HG03457 (cell line): Measurements from ENCODE around the gene SRSF12.
"Not testable (repeated sequence)": the region's sequence is repeated elsewhere in the genome, so short reads cannot be mapped to it uniquely, and the experiment has no call there.

Source experiments
- ATAC-seq: cut with Tn5 transposase; IDR thresholded peaks from one replicate; pipeline ENCODE4 v1.9.1; 2021; ENCODE audit warnings: moderate number of reproducible peaks; ENCODE audit not compliant: unreplicated experiment

SRSF12 gene

DNA sequence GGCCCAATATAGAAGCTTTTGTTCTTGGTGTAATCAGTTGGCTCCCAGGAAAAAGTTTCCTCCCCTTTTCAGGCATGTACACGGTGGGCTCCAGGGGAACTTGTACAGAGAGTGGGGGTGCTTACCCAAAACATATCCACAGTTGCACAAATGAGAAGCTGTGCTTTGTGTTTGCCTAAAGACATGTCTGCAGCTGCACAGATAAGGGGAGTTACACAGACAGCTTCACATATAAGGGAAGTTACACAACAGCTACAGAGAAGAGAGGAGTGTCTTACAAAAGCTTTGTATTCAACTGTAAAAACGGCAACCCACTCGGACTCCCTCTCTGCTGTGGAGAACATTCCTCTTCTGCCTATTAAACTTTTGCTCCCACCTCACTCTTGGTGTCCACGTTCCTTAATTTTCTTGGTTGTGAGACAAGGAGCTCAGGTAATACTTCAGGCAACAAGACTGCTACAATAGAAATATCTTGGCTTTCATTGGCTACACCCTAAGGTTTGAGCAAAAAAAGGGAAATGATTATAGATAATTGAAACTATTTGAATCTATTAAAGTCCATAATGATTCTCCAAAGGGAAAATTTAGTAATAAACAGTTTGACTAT lies 44.8 kb downstream of the SRSF12 start:
- ATAC-seq = no peak

DNA sequence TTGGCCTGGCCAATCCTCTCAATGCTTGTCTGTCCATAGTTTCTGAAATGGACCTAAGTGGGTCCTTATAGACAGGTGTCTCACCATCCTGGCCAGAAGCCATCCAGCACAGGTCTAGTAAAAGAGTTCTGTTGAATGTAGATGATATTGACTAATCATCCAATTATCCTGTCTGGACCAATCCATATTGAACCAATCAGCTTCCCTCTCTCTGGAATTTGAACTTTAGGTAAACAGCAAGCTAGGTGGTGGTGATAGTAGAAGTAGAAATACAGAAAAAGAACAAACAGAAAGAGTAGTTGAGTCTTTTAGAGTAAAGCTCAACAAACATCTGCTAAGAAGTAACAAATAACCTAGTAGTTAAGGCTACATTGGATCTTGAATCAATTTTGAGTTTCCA lies 46.8 kb downstream of the SRSF12 start:
- no peak for ATAC-seq

- no peak for ATAC-seq
Observed at GRCh38 chr6:89069536-89070163, 48.2 kb downstream of the SRSF12 start.

DNA sequence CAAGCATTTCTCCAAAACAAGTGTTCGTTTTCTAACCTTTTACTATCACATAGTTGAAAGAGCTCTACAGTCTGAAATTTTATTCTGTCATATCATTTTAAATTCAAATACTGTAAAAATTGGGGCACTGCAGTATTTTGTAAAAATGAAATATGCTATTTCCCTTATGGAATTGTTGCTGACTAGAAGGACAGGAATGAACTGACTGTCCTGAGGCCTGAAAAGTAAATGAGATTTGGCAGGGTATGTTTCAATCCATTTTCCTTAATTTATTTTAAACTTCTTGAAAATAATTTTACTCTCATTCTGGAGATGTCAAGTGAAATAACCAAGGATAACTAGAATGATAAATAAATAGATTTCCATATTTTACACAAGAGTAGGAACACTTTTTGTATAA lies 49.2 kb downstream of the SRSF12 start:
- ATAC-seq = no peak

- ATAC-seq = no peak
Observed at GRCh38 chr6:89067796-89068195, 50.1 kb downstream of the SRSF12 start.

- no peak for ATAC-seq
Observed at GRCh38 chr6:89066940-89067646, 50.8 kb downstream of the SRSF12 start.

DNA sequence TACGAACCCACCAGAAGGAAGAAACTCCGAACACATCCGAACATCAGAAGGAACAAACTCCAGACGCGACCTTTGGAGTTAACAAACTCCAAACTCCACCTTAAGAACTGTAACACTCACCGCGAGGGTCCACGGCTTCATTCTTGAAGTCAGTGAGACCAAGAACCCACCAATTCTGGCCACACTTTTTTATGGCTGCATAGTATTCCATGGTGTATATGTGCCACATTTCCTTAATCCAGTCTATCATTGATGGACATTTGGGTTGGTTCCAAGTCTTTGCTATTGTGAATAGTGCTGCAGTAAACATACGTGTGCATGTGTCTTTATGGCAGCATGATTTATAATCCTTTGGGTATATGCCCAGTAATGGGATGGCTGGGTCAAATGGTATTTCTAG lies 51.8 kb downstream of the SRSF12 start:
- ATAC-seq = not testable (repeated sequence)

DNA sequence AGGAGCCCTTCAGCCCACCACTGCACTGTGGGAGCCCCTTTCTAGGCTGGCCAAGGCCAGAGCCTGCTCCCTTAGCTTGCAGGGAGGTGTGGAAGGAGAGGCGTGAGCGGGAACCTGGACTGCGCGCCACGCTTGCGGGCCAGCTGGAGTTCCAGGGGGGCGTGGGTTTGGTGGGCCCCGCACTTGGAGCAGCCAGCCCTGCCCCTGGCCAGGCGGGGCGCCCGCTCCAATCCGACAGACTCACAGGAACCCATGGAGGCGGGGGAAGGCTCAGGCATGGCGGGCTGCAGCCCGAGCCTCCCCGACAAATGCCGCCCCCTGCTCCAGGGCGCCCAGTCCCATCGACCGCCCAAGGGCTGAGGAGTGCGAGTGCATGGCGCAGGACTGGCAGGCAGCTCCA lies 52.9 kb downstream of the SRSF12 start:
- ATAC-seq = not testable (repeated sequence)

- no peak for ATAC-seq
Observed at GRCh38 chr6:89063881-89064280, 54.0 kb downstream of the SRSF12 start.

DNA sequence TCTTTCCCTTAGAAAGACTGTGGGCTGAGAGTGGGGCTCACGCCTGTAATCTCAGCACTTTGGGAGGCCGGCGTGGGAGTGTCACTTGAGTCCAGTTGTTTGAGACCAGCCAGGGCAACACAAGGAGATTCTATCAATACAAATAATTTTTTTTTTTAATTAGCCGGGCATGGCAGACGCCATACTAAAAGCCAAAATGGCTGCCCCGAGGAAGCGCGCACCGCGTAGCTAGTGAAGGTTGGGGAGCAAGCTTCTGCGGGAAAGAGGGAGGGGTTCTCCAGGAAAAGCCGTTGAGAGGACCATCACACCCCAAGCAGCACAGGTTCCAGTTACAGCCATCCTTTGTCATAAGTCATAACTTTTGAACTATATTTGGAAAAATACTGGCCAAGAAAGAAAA lies 58.6 kb downstream of the SRSF12 start:
- ATAC-seq = no peak

DNA sequence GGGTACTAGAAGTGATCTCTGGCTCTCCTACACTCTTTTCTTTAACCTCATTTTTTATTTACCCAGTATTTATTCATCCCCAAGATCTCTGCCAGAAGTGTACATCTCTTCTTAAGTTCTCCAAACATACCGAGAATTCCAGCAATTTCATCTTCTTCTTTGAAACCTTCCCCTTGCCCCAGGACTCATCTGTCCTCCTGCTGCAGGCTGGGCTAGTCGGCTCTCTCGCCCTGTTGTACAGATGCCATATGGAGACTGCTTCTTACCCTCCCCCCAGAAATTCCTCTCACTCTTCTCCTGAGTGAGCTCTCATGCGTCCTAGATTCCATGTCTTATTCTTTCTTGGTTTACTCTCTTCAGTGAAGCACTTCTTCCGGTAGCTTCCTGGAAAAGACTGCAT lies 59.2 kb downstream of the SRSF12 start:
- ATAC-seq = no peak

- ATAC-seq = no peak
Observed at GRCh38 chr6:89057759-89058158, 60.1 kb downstream of the SRSF12 start.

- no peak for ATAC-seq
Observed at GRCh38 chr6:89054208-89054607, 63.7 kb downstream of the SRSF12 start.

- ATAC-seq = no peak
Observed at GRCh38 chr6:89051676-89052075, 66.2 kb downstream of the SRSF12 start.

- ATAC-seq = no peak
Observed at GRCh38 chr6:89050697-89051096, 67.2 kb downstream of the SRSF12 start.

GRCh38 chr6:89050155-89050554 lies 67.7 kb downstream of the SRSF12 start:
- no peak for ATAC-seq

DNA sequence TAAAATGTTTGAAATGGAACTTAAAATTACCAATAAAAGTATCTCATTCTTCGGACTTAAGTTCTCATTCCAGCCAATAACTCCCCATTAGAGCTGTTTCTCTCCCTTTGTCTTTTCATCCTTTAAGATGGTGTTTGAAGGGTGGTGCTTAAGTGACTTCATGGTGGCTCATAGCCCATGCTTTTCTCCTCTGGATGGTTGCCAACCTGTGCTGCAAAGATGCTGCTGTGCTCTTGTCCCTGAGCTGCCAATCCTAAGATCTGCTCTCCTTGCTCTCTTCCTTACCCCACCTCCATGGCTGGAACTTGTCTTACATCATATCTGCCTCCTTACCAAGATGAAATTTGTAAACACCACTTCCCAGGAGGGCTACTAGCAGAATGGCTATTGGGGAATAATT lies 68.9 kb downstream of the SRSF12 start:
- ATAC-seq = no peak

DNA sequence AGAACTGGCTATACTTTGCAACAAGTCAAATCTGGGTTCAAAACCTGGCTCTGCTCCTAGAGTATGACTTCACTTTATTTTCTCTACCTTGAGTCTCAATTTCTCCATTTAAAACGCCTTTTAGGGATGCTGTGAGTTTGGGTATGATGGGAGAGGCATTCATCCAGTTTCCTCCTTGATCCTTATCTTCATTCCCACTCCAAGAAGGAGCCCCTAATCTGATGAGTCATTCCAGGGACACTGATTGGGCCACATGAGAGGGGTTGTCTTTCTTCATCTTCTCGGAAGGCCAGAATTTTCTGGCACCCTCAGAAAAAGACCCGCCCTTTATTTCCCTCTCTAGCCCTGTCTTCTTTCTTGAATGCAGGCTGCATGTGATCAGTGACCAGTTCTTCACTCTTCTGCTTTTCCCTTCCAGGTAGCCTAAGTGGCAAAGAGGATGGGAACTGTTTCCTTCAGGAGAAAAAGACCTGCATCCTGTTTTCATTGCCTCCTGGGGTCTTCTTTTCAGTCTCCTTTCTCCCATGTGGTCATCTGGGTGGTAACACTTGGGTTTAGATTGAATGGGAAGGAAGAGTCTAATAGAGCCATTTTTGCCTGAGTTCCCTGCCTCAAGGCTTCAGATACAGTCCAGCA lies 69.5 kb downstream of the SRSF12 start:
- ATAC-seq = no peak

DNA sequence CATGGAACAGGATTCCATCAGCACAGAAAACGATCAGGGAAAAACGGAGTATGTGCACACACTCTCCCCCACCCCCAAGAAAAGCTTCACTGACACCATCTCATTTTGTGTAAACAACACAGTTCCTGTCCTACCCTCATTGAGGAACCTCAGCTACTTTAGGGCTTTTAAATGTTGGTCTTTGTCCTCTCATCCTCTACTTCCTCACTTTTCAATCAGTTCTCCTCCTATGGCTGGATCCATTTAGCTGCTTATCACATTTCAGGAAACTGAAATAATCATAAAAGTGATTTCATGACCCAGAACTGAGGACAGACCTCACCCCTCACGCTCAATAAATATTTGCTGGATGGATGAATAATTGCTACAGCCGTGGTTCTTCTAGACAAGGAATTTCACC lies 70.4 kb downstream of the SRSF12 start:
- ATAC-seq = no peak
